NB4 (cell line): Measurements from ENCODE around the gene PHACTR3.

Experiments
- DNase-seq: peaks from one replicate; pipeline ENCODE4 v3.0.0; 2010; ENCODE audit warnings: low read depth
- H3K4me3 ChIP-seq: one replicate; pipeline ENCODE4 v1.5.1; 2011; ENCODE audit warnings: mild to moderate bottlenecking, low read depth, low read length, moderate library complexity
- CTCF ChIP-seq: IDR thresholded peaks from one replicate; pipeline ENCODE4 v1.5.1; 2012; ENCODE audit warnings: low read depth, low read length
- MAX ChIP-seq: IDR thresholded peaks from 2 replicates; pipeline ENCODE4 v1.6.1; 2011; ENCODE audit warnings: low read depth, low read length
- MYC ChIP-seq: IDR thresholded peaks from 2 replicates; pipeline ENCODE4 v1.6.1; 2011; ENCODE audit warnings: low read depth, low read length
- POLR2A ChIP-seq: IDR thresholded peaks from 2 replicates; pipeline ENCODE4 v1.6.1; 2011; ENCODE audit warnings: mild to moderate bottlenecking; ENCODE audit not compliant: insufficient read length; ENCODE audit errors: extremely low read depth

PHACTR3 gene

GRCh38 chr20:59775687-59776055 lies 171.3 kb downstream of the PHACTR3 start:
- no peak overlapping the region for H3K4me3 ChIP-seq
- DNase-seq = no peak
- TF ChIP-seq CTCF (no peak), POLR2A (no peak), MAX (no peak), MYC (no peak)

GRCh38 chr20:59776059-59776603 lies 171.8 kb downstream of the PHACTR3 start:
- TF ChIP-seq CTCF (no peak), MAX (no peak), POLR2A (no peak), MYC (no peak)
- DNase-seq = no peak
- H3K4me3 ChIP-seq = no peak overlapping the region

- TF ChIP-seq CTCF (no peak), POLR2A (no peak), MAX (no peak), MYC (no peak)
- H3K4me3 ChIP-seq = no peak overlapping the region
- peak; percentile 24 for DNase-seq
Measured at GRCh38 chr20:59776626-59777330, 172.4 kb downstream of the PHACTR3 start.

- H3K4me3 ChIP-seq = no peak overlapping the region
- no peak for DNase-seq
- TF ChIP-seq CTCF (no peak), MAX (no peak), MYC (no peak), POLR2A (no peak)
Measured at GRCh38 chr20:59777331-59777725, 173.0 kb downstream of the PHACTR3 start.

GRCh38 chr20:59777814-59778575 lies 173.7 kb downstream of the PHACTR3 start:
- TF ChIP-seq POLR2A = no peak
- TF ChIP-seq MAX = no peak
- TF ChIP-seq CTCF = no peak
- TF ChIP-seq MYC = no peak
- no peak for DNase-seq
- H3K4me3 ChIP-seq = no peak overlapping the region
